GM18498 (cell line): Measurements from ENCODE around the gene TLL2.

Experiments
- ATAC-seq: cut with Tn5 transposase; IDR thresholded peaks from one replicate; pipeline ENCODE4 v1.9.1; 2021; ENCODE audit warnings: mild to moderate bottlenecking, moderate library complexity; ENCODE audit not compliant: unreplicated experiment

TLL2 gene

GRCh38 chr10:96509017-96509641 is 4.6 kb downstream of the TLL2 start:
- ATAC-seq: no peak

GRCh38 chr10:96507044-96507443 is 6.7 kb downstream of the TLL2 start:
- ATAC-seq: no peak

GRCh38 chr10:96505150-96506136 is 8.3 kb downstream of the TLL2 start:
- no peak for ATAC-seq

GRCh38 chr10:96502561-96503282 is 11.0 kb downstream of the TLL2 start:
- no peak for ATAC-seq

GRCh38 chr10:96501985-96502384 is 11.7 kb downstream of the TLL2 start:
- no peak for ATAC-seq

- ATAC-seq: no peak
Measured at GRCh38 chr10:96500519-96500918, 13.2 kb downstream of the TLL2 start.

- ATAC-seq: no peak
Measured at GRCh38 chr10:96500050-96500449, 13.7 kb downstream of the TLL2 start.

- no peak for ATAC-seq
Measured at GRCh38 chr10:96497391-96497790, 16.3 kb downstream of the TLL2 start.

- ATAC-seq: no peak
Measured at GRCh38 chr10:96496281-96496925, 17.3 kb downstream of the TLL2 start.

- no peak for ATAC-seq
Measured at GRCh38 chr10:96495544-96495943, 18.2 kb downstream of the TLL2 start.

- no peak for ATAC-seq
Measured at GRCh38 chr10:96494694-96495093, 19.0 kb downstream of the TLL2 start.

- ATAC-seq: no peak
Measured at GRCh38 chr10:96493871-96494525, 19.7 kb downstream of the TLL2 start.

- no peak for ATAC-seq
Measured at GRCh38 chr10:96493254-96493653, 20.5 kb downstream of the TLL2 start.

- no peak for ATAC-seq
Measured at GRCh38 chr10:96491303-96491702, 22.4 kb downstream of the TLL2 start.

- no peak for ATAC-seq
Measured at GRCh38 chr10:96488161-96488935, 25.4 kb downstream of the TLL2 start.

GRCh38 chr10:96482815-96483588 is 30.7 kb downstream of the TLL2 start:
- ATAC-seq: no peak

GRCh38 chr10:96478355-96478754 is 35.4 kb downstream of the TLL2 start:
- ATAC-seq: no peak

GRCh38 chr10:96473866-96474265 is 39.9 kb downstream of the TLL2 start:
- ATAC-seq: no peak
